Thoracic aorta (tissue), 2 donors: ENCODE data around the gene RAB31. TPM values are rescaled to one million over a fixed set of nuclear protein-coding genes. Genes with fewer than 3 reads are reported as not detected.

Experiments
- ATAC-seq: fragments of 150-250 bp; one replicate; pipeline ENCODE4 v1.8.0; 2017; ENCODE audit warnings: low read depth; ENCODE audit not compliant: insufficient number of reproducible peaks, low FRiP score
- DNase-seq: peaks from one replicate; pipeline ENCODE4 v3.0.0-alpha.2; 2020; ENCODE audit warnings: low spot score
- H3K27ac ChIP-seq, 2 donors: fragments of 200-600 bp; sonication (generic); 1 replicate in 1 of 2; 2 replicates in 1 of 2; pipeline ENCODE4 v1.5.1; 2016; ENCODE audit warnings: mild to moderate bottlenecking in 2 of 2, moderate library complexity in 2 of 2
- H3K27me3 ChIP-seq: fragments of 200-600 bp; sonication (generic); replicated peaks from 2 replicates; pipeline ENCODE4 v1.6.0; 2016; ENCODE audit warnings: mild to moderate bottlenecking; ENCODE audit not compliant: insufficient read depth
- H3K36me3 ChIP-seq: fragments of 200-600 bp; sonication (generic); one replicate; pipeline ENCODE4 v1.5.1; 2016
- H3K4me1 ChIP-seq, 2 donors: fragments of 200-600 bp; sonication (generic); 1 replicate in 1 of 2; 2 replicates in 1 of 2; pipeline versions ENCODE4 v1.5.1 to v1.6.0; 2016; ENCODE audit warnings: low read depth in 2 of 2, mild to moderate bottlenecking in 1 of 2; ENCODE audit not compliant: control insufficient read depth in 1 of 2
- H3K4me3 ChIP-seq: fragments of 200-600 bp; sonication (generic); 2 replicates; pipeline ENCODE4 v1.5.1; 2016; ENCODE audit warnings: mild to moderate bottlenecking
- H3K9me3 ChIP-seq: fragments of 200-600 bp; sonication (generic); 2 replicates; pipeline ENCODE4 v1.5.1; 2016
- total RNA-seq, 2 donors: library from RNA; depleted of rRNA; stranded (reverse); fragments of >200 nt; gene quantifications; one replicate each; pipeline versions ENCODE4 v1.1.0 to v1.2.3, GENCODE V29; 2016
- TF ChIP-seq, protein P1 (sequence below): fragments of 200-600 bp; sonication (generic); IDR thresholded peaks from one replicate; pipeline ENCODE4 v1.5.1; 2019; ENCODE audit warnings: antibody characterized with exemption

Gene RAB31
- total RNA-seq, 2 donors from 2014 or later, result 92.9 to 110 TPM

DNA sequence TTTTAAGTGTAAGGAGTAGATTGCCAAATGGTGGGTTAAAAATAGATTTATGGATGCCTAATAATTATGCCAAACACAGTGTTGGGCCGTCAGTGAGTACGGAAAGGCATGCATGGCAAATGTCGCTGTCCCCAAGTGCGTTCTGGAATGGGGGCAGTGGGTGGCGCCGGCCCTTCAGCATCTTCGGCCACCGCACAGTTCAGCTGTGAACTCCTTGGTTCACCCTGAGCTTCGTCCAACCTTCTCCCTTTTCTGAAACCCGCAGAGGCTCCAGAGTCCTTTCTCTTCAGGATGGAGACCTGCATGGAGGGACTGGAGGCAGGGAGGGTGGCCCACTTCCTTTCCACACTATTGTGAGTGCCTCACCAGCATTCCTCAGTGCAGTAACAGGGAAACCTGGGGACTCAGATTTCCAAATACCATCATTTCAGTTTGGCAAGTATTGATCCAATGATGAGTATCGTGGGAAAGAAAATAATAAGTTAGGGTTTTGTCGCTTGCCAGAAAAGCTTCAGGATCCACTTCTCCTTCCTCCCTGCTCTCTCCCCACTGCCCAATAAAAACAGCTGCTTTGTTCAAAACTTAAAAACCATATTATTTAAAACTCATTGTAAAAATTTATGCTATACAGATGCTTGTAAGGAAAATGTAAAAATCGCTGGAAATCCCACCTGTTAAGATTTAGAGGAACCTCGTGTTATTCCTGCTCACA lies 103.0 kb downstream of the RAB31 start:
- Histone ChIP-seq H3K27me3 (no peaks in the 10 kb centered on the region), H3K36me3 (no peaks in the 10 kb centered on the region), H3K27ac (peak overlapping the region; percentile 78 to 79), H3K4me1 (peaks cover 35 to 69% of the 10 kb centered on the region in 2 donors), H3K4me3 (peak overlapping the region; percentile 19), H3K9me3 (no peaks in the 10 kb centered on the region)
- ATAC-seq, result no peak
- no peak for DNase-seq
- TF ChIP-seq, protein P1, sequence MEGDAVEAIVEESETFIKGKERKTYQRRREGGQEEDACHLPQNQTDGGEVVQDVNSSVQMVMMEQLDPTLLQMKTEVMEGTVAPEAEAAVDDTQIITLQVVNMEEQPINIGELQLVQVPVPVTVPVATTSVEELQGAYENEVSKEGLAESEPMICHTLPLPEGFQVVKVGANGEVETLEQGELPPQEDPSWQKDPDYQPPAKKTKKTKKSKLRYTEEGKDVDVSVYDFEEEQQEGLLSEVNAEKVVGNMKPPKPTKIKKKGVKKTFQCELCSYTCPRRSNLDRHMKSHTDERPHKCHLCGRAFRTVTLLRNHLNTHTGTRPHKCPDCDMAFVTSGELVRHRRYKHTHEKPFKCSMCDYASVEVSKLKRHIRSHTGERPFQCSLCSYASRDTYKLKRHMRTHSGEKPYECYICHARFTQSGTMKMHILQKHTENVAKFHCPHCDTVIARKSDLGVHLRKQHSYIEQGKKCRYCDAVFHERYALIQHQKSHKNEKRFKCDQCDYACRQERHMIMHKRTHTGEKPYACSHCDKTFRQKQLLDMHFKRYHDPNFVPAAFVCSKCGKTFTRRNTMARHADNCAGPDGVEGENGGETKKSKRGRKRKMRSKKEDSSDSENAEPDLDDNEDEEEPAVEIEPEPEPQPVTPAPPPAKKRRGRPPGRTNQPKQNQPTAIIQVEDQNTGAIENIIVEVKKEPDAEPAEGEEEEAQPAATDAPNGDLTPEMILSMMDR, result no peak

DNA sequence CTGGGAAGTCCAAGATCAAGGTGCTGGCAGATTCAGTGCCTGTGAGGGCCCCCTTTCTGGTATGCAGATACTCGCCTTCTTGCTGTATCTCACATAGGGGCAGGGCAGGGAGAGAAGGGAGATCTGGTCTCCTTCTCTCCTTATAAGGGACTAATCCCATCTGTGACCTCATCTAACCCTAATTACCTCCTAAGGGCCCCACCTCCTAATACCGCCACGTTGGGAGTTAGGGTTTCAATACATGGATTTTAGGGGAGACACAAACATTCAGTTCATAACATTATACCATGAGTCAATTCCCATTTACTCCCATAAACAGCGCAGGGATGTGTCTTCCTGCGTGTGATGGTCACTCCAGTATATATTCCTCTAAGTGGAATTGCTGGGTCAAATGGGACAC lies 103.9 kb downstream of the RAB31 start:
- no peak for ATAC-seq
- no peaks in the 10 kb centered on the region for H3K27me3 ChIP-seq
- H3K4me1 ChIP-seq, result peaks cover 35 to 68% of the 10 kb centered on the region in 2 donors
- peak overlapping the region; percentile 78 to 79 for H3K27ac ChIP-seq
- H3K4me3 ChIP-seq, result no peak overlapping the region
- no peaks in the 10 kb centered on the region for H3K9me3 ChIP-seq
- TF ChIP-seq, protein P1, result no peak
- no peak for DNase-seq
- H3K36me3 ChIP-seq, result no peaks in the 10 kb centered on the region

DNA sequence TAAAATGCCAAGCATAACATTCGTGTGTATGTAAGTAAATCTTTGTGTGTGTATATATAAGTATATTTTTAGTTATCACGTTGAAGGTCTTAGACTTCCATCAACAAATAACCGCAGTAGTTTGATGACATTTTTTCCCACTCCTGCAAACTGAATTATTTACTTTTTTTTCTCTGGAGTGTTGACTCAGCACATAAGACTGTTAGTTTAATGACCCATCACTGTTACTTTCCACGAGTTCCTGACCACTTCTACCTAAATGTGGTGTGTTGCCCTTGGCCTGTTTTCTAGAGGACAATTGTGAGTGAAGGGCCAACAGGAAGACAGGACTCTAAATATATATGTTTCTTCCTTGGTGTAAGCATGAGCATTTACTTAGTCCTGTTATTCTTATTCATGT lies 106.3 kb downstream of the RAB31 start:
- ATAC-seq, result peak; percentile 56
- Histone ChIP-seq H3K4me1 (peaks cover 22 to 43% of the 10 kb centered on the region in 2 donors), H3K4me3 (no peak overlapping the region), H3K27ac (peak overlapping the region; percentile 55 to 58), H3K9me3 (no peaks in the 10 kb centered on the region), H3K27me3 (no peaks in the 10 kb centered on the region), H3K36me3 (no peaks in the 10 kb centered on the region)
- no peak for DNase-seq
- TF ChIP-seq, protein P1, result no peak

DNA sequence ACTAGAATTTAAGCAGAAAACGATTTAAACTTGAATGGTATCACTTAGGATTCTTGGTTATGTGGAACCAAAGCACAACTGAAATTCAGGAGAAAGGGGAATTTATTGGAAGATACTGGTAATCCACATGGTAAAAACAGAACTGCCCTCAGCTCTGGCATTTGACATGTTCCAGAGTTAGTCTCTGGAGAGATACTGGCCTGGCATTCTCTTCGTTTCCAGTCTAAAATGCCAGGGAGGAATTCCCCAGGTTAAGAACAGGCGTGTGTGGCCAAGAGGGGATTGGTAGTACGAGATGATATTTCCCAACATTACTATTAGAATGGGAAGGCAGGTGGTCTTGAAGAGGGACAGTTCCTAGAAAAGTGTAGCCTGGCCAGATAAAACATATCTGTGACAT lies 109.2 kb downstream of the RAB31 start:
- H3K36me3 ChIP-seq, result no peaks in the 10 kb centered on the region
- no peak for DNase-seq
- no peak for ATAC-seq
- H3K27me3 ChIP-seq, result no peaks in the 10 kb centered on the region
- TF ChIP-seq, protein P1, result no peak
- H3K9me3 ChIP-seq, result no peaks in the 10 kb centered on the region
- peak overlapping the region in 1 of 2 donors; percentile 29 for H3K27ac ChIP-seq
- H3K4me3 ChIP-seq, result no peak overlapping the region
- peaks cover 4 to 15% of the 10 kb centered on the region in 2 donors for H3K4me1 ChIP-seq

DNA sequence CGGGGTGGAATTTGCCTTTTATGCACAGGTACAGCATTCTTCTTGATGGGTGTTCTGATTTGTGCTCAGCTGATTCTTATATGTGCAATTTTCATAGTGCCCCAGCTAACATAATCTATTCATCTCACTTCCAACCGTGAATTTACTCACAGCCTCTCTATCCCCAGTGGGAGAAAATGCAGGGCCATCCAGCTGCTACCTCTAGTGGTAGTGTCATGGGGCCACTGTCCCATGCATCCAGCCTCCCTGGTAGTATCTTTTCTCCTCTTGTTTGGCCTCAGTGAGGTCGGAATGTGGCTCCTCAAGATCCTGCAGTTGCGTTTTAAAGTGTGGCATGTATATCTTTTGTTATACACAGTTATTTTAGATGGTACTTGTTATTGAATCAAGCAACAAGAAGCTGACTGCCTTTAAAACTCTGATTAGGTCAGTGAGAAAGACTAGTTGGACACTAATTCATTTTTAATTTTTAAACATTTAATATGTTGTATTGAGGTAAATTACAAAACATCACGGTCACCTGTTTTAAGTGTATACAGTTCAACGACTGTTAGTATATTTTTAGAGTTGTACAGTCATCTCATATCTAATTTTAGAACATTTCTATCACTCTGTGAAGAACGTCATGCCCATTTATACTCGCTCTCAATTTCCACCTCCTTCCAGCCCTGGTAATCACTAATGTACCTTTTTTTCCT lies 109.8 kb downstream of the RAB31 start:
- H3K27me3 ChIP-seq, result no peaks in the 10 kb centered on the region
- H3K4me3 ChIP-seq, result no peak overlapping the region
- ATAC-seq (no peak), DNase-seq (no peak)
- TF ChIP-seq, protein P1, result no peak
- no peaks in the 10 kb centered on the region for H3K9me3 ChIP-seq
- peaks cover 4 to 14% of the 10 kb centered on the region in 2 donors for H3K4me1 ChIP-seq
- no peak overlapping the region for H3K27ac ChIP-seq
- H3K36me3 ChIP-seq, result no peaks in the 10 kb centered on the region
